Transverse colon (tissue), 4 donors: ENCODE results near the gene SNX25. TPM values are rescaled to one million over a fixed set of nuclear protein-coding genes. Genes with fewer than 3 reads are reported as not detected.
A peak's percentile ranks its signal among the peaks of the same experiment; 100 is the strongest.

ENCODE experiments used
- DNase-seq: peaks from one replicate; pipeline ENCODE4 v3.0.0-alpha.2; 2019
- H3K27ac ChIP-seq, 4 donors: fragments of 200-600 bp; sonication (generic); 2 replicates each; pipeline ENCODE4 v1.5.1; 2016 to 2018; ENCODE audit warnings: inconsistent platforms in 4 of 4
- H3K27me3 ChIP-seq: fragments of 200-600 bp; sonication (generic); 2 replicates; pipeline ENCODE4 v1.5.1; 2017; ENCODE audit warnings: inconsistent platforms
- H3K36me3 ChIP-seq, 4 donors: fragments of 200-600 bp; sonication (generic); 2 replicates each; pipeline ENCODE4 v1.5.1; 2017 to 2019; ENCODE audit warnings: inconsistent platforms in 4 of 4
- H3K4me1 ChIP-seq, 4 donors: fragments of 200-600 bp; sonication (generic); 2 replicates each; pipeline ENCODE4 v1.5.1; 2017 to 2020; ENCODE audit warnings: inconsistent platforms in 4 of 4
- H3K4me3 ChIP-seq, 4 donors: fragments of 200-600 bp; sonication (generic); 1 replicate in 1 of 4; 2 replicates in 3 of 4; pipeline versions ENCODE4 v1.5.1 to v1.6.1; 2017 to 2019; ENCODE audit warnings: inconsistent platforms in 4 of 4
- H3K9me3 ChIP-seq, 2 donors: fragments of 200-600 bp; sonication (generic); 2 replicates each; pipeline ENCODE4 v1.5.1; 2017 to 2019; ENCODE audit warnings: inconsistent platforms in 2 of 2
- CTCF ChIP-seq, 5 experiments: fragments of 200-600 bp in 3 of 5; fragments of 450-650 bp in 2 of 5; sonication (generic) in 3 of 5; IDR thresholded peaks; 1 replicate in 2 of 5; 2 replicates in 3 of 5; pipeline ENCODE4 v1.5.1; 2016 to 2017; ENCODE audit warnings: antibody characterized with exemption in 5 of 5, inconsistent platforms in 3 of 5, mild to moderate bottlenecking in 2 of 5, moderate library complexity in 1 of 5
- EP300 ChIP-seq: sonication (generic); formaldehyde crosslinking; IDR thresholded peaks from one replicate; pipeline ENCODE4 v1.6.1; 2017; ENCODE audit warnings: antibody characterized with exemption, low read depth
- POLR2A ChIP-seq: fragments of 450-650 bp; IDR thresholded peaks from one replicate; pipeline ENCODE4 v1.6.1; 2016; ENCODE audit warnings: antibody characterized with exemption, mild to moderate bottlenecking, moderate library complexity
- POLR2AphosphoS5 ChIP-seq, 3 donors: sonication (generic); formaldehyde crosslinking; IDR thresholded peaks; one replicate each; pipeline ENCODE4 v1.6.1; 2016; ENCODE audit warnings: antibody characterized with exemption in 3 of 3
- WGBS, 2 donors: methylation state at CpG; one replicate each; pipeline ENCODE4 v1.1.5; 2018; ENCODE audit warnings: low coverage in 1 of 2; 5-methylcytosine and 5-hydroxymethylcytosine counted together
- in situ Hi-C, 4 donors: fragments of 200-750 bp; cut with MboI; loops; one replicate each; pipeline versions ENCODE4 v1.15.0 to v1.15.1; 2017; ENCODE audit warnings: low sequenced_read_pairs in 3 of 4, low pct_ligation_motif_present in 1 of 4, low pct_unique_long_range_greater_than_20kb in 1 of 4
- intact Hi-C: fragments of 100-400 bp; cut with DNase I; formaldehyde crosslinking; loops from one replicate; pipeline ENCODE4 v1.15.1; 2023; ENCODE audit warnings: low total_unique reads
- total RNA-seq, 4 donors: library from RNA; depleted of rRNA; stranded (reverse); fragments of >200 nt; gene quantifications; one replicate each; pipeline ENCODE4 v1.1.0, GENCODE V29; 2016

SNX25 gene
- total RNA-seq, 4 donors from 2014 or later: 17.1 to 68.5 (median 19.5) TPM

DNA sequence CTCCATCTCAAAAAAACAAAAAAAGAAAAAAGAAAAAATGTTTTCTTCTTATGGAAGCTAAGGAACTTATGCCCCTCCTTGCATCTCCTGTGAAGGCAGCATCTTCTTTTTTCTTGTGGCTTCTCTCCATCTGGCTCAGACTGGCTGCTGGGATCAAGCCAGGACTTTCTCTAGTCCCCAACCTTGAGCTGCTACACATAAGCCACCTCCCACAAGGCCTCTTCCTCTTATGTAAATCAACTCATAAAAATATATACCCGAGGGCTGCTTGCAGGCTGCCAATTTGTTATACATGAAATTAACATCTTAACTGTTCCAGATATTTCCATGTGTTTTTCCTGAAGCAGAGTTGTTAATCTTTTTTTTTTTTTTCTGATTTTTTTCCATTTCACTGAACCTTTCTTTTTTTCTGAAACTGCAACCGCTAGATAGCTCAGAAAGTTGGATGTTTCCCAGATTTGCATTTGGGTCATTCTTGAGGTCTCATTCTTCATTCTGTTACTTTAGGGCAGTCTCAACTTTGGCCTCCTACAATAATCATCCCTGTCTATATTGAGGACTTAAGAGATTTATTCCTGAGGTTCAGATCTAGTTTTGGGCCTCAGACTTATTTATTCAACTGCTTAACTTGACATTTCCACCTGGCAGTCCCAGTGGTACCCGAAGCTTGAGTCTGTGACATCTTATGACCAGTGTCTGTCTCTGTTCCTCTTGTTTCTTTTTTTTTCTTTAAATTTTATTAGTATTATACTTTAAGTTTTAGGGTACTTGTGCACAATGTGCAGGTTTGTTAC is 10.3 kb downstream of the SNX25 start:
- no peaks in the 10 kb centered on the region for H3K9me3 ChIP-seq
- H3K27ac ChIP-seq: peak overlapping the region in 3 of 4 donors; percentile 23 to 49 (median 28)
- no peak overlapping the region for H3K4me3 ChIP-seq
- peaks cover 3 to 21% (median 13%) of the 10 kb centered on the region in 4 donors for H3K4me1 ChIP-seq
- no peaks in the 10 kb centered on the region for H3K36me3 ChIP-seq
- intact Hi-C loops (loop anchor here (10.0 kb wide), 1 partner anchor 125 kb away; no protein-coding TSS in a partner anchor), in situ Hi-C loops (loop anchor here in 1 of 4 donors (10.0 kb wide), 1 partner anchor 175 kb away; the partner anchor contains the start of genes ANKRD37 and LRP2BP)
- DNase-seq: peak; percentile 70
- H3K27me3 ChIP-seq: no peaks in the 10 kb centered on the region
- TF ChIP-seq EP300 (no peak), POLR2AphosphoS5 (IDR thresholded peaks at IDR 0.05) (no peak), CTCF (IDR thresholded peaks at IDR 0.05) (no peak), POLR2A (no peak)
- 36 to 41% methylated on average over 3 of the region's 3 CpGs for WGBS, 2 donors

DNA sequence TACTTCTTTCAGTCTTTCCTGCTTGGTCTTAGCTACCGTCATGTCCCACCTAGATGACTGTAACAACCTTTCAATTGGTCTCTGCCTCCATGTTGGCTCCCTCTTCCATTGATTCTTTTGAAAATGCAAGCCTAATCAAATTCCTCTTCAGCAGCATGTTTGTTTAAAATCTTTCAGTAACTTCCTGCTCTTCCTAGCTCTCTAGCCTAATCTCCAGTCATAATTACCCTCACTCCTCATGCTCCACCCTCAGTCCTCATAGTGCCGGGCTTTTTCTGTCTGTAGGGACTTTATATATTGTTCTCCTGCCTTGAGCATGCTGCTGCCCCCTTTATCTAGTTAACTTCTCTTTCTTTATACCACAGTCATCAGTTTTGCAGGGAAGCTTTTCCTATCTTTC is 12.1 kb downstream of the SNX25 start:
- no peaks in the 10 kb centered on the region for H3K9me3 ChIP-seq

DNA sequence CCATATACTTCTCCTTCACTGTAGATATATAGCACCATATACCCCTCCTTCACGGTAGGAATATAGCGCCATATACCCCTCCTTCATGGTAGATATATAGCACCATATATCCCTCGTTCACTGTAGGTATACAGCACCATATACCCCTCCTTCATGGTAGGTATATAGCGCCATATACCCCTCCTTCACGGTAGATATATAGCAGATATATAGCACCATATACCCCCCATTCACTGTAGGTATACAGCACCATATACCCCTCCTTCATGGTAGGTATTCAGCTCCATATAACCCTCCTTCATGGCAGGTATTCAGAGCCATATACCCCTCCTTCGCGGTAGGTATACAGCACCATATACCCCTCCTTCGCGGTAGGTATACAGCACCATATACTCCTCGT is 12.5 kb downstream of the SNX25 start:
- in situ Hi-C loops: no loop called here
- Histone ChIP-seq H3K4me1 (peaks cover 3 to 23% (median 13%) of the 10 kb centered on the region in 4 donors), H3K36me3 (no peaks in the 10 kb centered on the region), H3K27ac (no peak overlapping the region), H3K9me3 (no peaks in the 10 kb centered on the region), H3K4me3 (no peak overlapping the region), H3K27me3 (no peaks in the 10 kb centered on the region)
- WGBS, 2 donors: 20 to 83% methylated on average over 2 to 10 of the region's 10 CpGs
- intact Hi-C loops: no loop called here
- no peak for DNase-seq
- TF ChIP-seq POLR2AphosphoS5 (IDR thresholded peaks at IDR 0.05) (no peak), CTCF (IDR thresholded peaks at IDR 0.05) (no peak)

More for the DNA sequence above, 12.1 kb downstream of the SNX25 start:
- Histone ChIP-seq H3K4me1 (peaks cover 3 to 21% (median 13%) of the 10 kb centered on the region in 4 donors), H3K4me3 (no peak overlapping the region), H3K27me3 (no peaks in the 10 kb centered on the region), H3K27ac (peak overlapping the region in 1 of 4 donors; percentile 16), H3K36me3 (no peaks in the 10 kb centered on the region)
- WGBS, 2 donors: 46% methylated on average over 2 of the region's 2 CpGs
- TF ChIP-seq POLR2AphosphoS5 (IDR thresholded peaks at IDR 0.05): no peak
- TF ChIP-seq CTCF (IDR thresholded peaks at IDR 0.05): no peak
- no peak for TF ChIP-seq POLR2A
- TF ChIP-seq EP300: no peak
- intact Hi-C loops: no loop called here
- in situ Hi-C loops: no loop called here
- DNase-seq: no peak

- intact Hi-C loops (no loop called here), in situ Hi-C loops (no loop called here)
- Histone ChIP-seq H3K36me3 (no peaks in the 10 kb centered on the region), H3K4me1 (peaks cover 3 to 30% (median 17%) of the 10 kb centered on the region in 4 donors), H3K27ac (no peak overlapping the region), H3K27me3 (no peaks in the 10 kb centered on the region), H3K4me3 (no peak overlapping the region), H3K9me3 (no peaks in the 10 kb centered on the region)
- DNase-seq: no peak
- no peak for TF ChIP-seq CTCF (IDR thresholded peaks at IDR 0.05)
- no peak for TF ChIP-seq POLR2AphosphoS5 (IDR thresholded peaks at IDR 0.05)
- no peak for TF ChIP-seq POLR2A
- TF ChIP-seq EP300: no peak
Observed at GRCh38 chr4:185222598-185222997, 13.2 kb downstream of the SNX25 start.
